GM23248 (cell line): Measurements from ENCODE around the gene KCNMB4. TPM values are rescaled to one million over a fixed set of nuclear protein-coding genes. Genes with fewer than 3 reads are reported as not detected.

Experiments used
- DNase-seq: peaks from one replicate; pipeline ENCODE4 v3.0.0-alpha.2; 2015
- H2AFZ ChIP-seq: fragments of 200-600 bp; sonication (generic); 2 replicates; pipeline ENCODE4 v1.6.1; 2016; ENCODE audit warnings: antibody characterized with exemption
- H3F3A ChIP-seq: fragments of 200-600 bp; sonication (generic); 2 replicates; pipeline ENCODE4 v1.6.1; 2016; ENCODE audit warnings: mild to moderate bottlenecking, antibody characterized with exemption, mixed run types; ENCODE audit not compliant: insufficient read depth
- H3K27ac ChIP-seq: fragments of 200-600 bp; sonication (generic); 2 replicates; pipeline ENCODE4 v1.5.1; 2016; ENCODE audit warnings: mild to moderate bottlenecking
- H3K27me3 ChIP-seq: fragments of 200-600 bp; sonication (generic); replicated peaks from 2 replicates; pipeline ENCODE4 v1.6.1; 2016; ENCODE audit warnings: mild to moderate bottlenecking; ENCODE audit not compliant: insufficient read depth
- H3K36me3 ChIP-seq: fragments of 200-600 bp; sonication (generic); 2 replicates; pipeline ENCODE4 v1.6.1; 2016; ENCODE audit warnings: low read depth, mild to moderate bottlenecking
- H3K4me1 ChIP-seq: fragments of 200-600 bp; sonication (generic); 2 replicates; pipeline ENCODE4 v1.6.1; 2016; ENCODE audit warnings: mild to moderate bottlenecking; ENCODE audit not compliant: insufficient read depth
- H3K4me2 ChIP-seq: fragments of 200-600 bp; sonication (generic); one replicate; pipeline ENCODE4 v1.6.1; 2016; ENCODE audit warnings: mild to moderate bottlenecking; ENCODE audit not compliant: unreplicated experiment
- H3K4me3 ChIP-seq: fragments of 200-600 bp; sonication (generic); 2 replicates; pipeline ENCODE4 v1.5.1; 2016; ENCODE audit warnings: mild to moderate bottlenecking
- H3K79me2 ChIP-seq: fragments of 200-600 bp; sonication (generic); 2 replicates; pipeline ENCODE4 v1.6.1; 2016; ENCODE audit warnings: mild to moderate bottlenecking; ENCODE audit not compliant: insufficient read depth
- H3K9ac ChIP-seq: fragments of 200-600 bp; sonication (generic); 2 replicates; pipeline ENCODE4 v1.6.1; 2016; ENCODE audit warnings: mild to moderate bottlenecking
- H3K9me2 ChIP-seq: fragments of 200-600 bp; sonication (generic); 2 replicates; pipeline ENCODE4 v1.6.1; 2016; ENCODE audit warnings: mixed run types, mild to moderate bottlenecking, moderate library complexity; ENCODE audit not compliant: insufficient read depth
- H3K9me3 ChIP-seq: fragments of 200-600 bp; sonication (generic); one replicate; pipeline ENCODE4 v1.6.1; 2017; ENCODE audit warnings: low read depth
- H4K20me1 ChIP-seq: fragments of 200-600 bp; sonication (generic); 2 replicates; pipeline ENCODE4 v1.6.0; 2016; ENCODE audit not compliant: insufficient read depth
- EZH2 ChIP-seq: fragments of 200-600 bp; sonication (generic); IDR thresholded peaks from 2 replicates; pipeline ENCODE4 v1.6.1; 2018; ENCODE audit warnings: antibody characterized with exemption, mild to moderate bottlenecking; ENCODE audit not compliant: insufficient read depth, poor library complexity, severe bottlenecking
- EZH2phosphoT487 ChIP-seq: fragments of 200-600 bp; sonication (generic); IDR thresholded peaks from 2 replicates; pipeline ENCODE4 v1.6.1; 2018; ENCODE audit warnings: antibody characterized with exemption, moderate library complexity, mild to moderate bottlenecking, low read depth; ENCODE audit not compliant: insufficient read depth
- WGBS, 2 experiments: methylation state at CpG; one replicate each; pipeline ENCODE4 v1.1.6; 2015 to 2017; ENCODE audit warnings: low lambda C conversion rate in 2 of 2, low coverage in 1 of 2; ENCODE audit errors: missing lambda C conversion rate in 2 of 2; 5-methylcytosine and 5-hydroxymethylcytosine counted together
- in situ Hi-C: fragments of 300-500 bp; cut with MboI; formaldehyde crosslinking; loops from 2 replicates; pipeline ENCODE4 v1.15.0; 2020
- polyA plus RNA-seq: library from polyadenylated mRNA; unstranded; fragments of >200 nt; fragmentation: Nextera tagmentation; extraction: Ambion mirVana; gene quantifications from 2 replicates; pipeline ENCODE4 v1.2.1, GENCODE V29; 2016
- total RNA-seq: library from RNA; depleted of rRNA; stranded (reverse); fragments of >200 nt; shearing (Covaris generic); gene quantifications from 2 replicates; pipeline ENCODE4 v1.2.3, GENCODE V29; 2014

Gene KCNMB4
- total and polyA plus RNA-seq, 2 experiments from 2014 or later = 1.7 to 2.7 TPM

DNA sequence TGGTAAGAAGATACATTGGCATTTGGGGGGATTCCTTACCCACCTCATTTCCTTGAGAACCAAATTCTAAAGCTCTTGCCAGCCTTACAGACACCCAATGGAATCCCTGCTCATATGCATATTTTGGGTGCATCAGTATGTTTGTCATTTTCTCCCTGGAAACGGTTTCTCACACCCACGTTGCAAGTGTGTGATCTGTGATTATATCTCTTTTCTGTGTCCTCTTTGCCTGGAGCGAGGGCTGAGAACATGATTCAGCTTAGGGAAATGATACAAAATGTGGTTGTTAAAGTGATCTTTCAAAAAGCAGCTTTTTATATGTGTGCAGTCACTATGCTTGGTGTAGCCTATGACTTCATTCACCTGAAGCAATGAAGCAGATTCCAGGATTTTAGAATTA is 52.0 kb downstream of the KCNMB4 start:
- in situ Hi-C loops = no loop called here
- H3K27ac ChIP-seq = peak overlapping the region; percentile 70
- peak; percentile 91 for DNase-seq

DNA sequence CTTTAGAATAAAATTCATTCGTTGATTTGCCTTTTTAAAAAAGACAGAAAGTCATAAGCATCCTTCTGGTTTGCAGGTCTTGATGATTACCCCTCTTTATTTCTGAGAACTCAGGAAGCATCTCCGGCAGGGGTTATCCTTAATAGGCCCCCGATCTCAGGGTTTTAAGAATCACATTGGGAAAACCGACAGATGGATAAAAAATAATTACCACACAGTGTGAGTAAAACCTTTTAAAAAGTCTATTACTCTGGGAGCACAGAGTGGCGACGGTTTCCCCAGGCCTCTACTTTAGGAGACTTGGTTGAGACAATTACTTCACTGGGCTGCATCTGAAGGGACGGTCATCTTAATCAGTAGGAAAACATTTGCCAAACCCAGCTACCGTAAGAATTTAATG is 56.5 kb downstream of the KCNMB4 start:
- Histone ChIP-seq H3K4me2 (no peak overlapping the region), H3K4me1 (peaks cover 32% of the 10 kb centered on the region), H3K27me3 (no peaks in the 10 kb centered on the region), H3K9me2 (no peaks in the 10 kb centered on the region), H3K27ac (no peak overlapping the region), H3K9me3 (no peaks in the 10 kb centered on the region), H3F3A (peaks cover 11% of the 10 kb centered on the region), H4K20me1 (no peaks in the 10 kb centered on the region), H2AFZ (no peak overlapping the region), H3K79me2 (no peaks in the 10 kb centered on the region), H3K4me3 (no peak overlapping the region), H3K36me3 (no peaks in the 10 kb centered on the region), H3K9ac (no peak overlapping the region)
- no peak for TF ChIP-seq EZH2phosphoT487
- no peak for TF ChIP-seq EZH2
- no peak for DNase-seq
- in situ Hi-C loops = no loop called here
- WGBS, 2 experiments = 75 to 78% methylated on average over 8 of the region's 8 CpGs

More for the DNA sequence above, 52.0 kb downstream of the KCNMB4 start:
- H3K9ac ChIP-seq = peak overlapping the region; percentile 46
- no peak overlapping the region for H3K4me3 ChIP-seq
- H3K36me3 ChIP-seq = no peaks in the 10 kb centered on the region
- H3K9me2 ChIP-seq = no peaks in the 10 kb centered on the region
- H3K27me3 ChIP-seq = no peaks in the 10 kb centered on the region
- H4K20me1 ChIP-seq = no peaks in the 10 kb centered on the region
- peaks cover 24% of the 10 kb centered on the region for H3K4me1 ChIP-seq
- peak overlapping the region; percentile 49 for H3K4me2 ChIP-seq
- 15 to 31% methylated on average over 3 of the region's 3 CpGs for WGBS, 2 experiments
- H2AFZ ChIP-seq = no peak overlapping the region
- TF ChIP-seq EZH2phosphoT487 (no peak), EZH2 (no peak)
- no peaks in the 10 kb centered on the region for H3K9me3 ChIP-seq
- peaks cover 11% of the 10 kb centered on the region for H3F3A ChIP-seq
- H3K79me2 ChIP-seq = no peaks in the 10 kb centered on the region

DNA sequence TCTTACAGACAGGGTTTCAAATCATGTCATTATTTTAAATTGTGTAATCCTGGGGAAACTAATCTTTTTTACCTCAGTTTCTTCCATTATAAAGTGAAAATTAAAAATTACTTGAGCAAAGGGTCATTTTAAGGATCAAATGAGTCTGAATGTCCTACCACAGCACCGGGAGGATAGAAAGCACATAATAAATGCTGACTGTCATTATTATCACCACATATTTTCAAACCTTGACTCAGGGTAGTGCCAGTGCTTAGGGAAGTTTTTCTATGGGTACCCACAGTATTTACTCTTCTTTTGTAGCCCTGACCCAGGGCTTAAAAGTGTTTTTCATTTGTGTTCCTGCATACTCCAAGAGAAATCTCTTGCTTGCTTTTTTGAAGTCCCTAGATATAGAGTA is 60.5 kb downstream of the KCNMB4 start:
- Histone ChIP-seq H3F3A (no peaks in the 10 kb centered on the region), H3K4me2 (no peak overlapping the region), H3K9ac (no peak overlapping the region), H3K27ac (no peak overlapping the region), H3K9me3 (no peaks in the 10 kb centered on the region), H2AFZ (no peak overlapping the region), H3K9me2 (no peaks in the 10 kb centered on the region), H3K4me3 (no peak overlapping the region), H3K79me2 (no peaks in the 10 kb centered on the region), H4K20me1 (no peaks in the 10 kb centered on the region), H3K36me3 (no peaks in the 10 kb centered on the region), H3K4me1 (peaks cover 21% of the 10 kb centered on the region), H3K27me3 (no peaks in the 10 kb centered on the region)
- in situ Hi-C loops = no loop called here
- 11 to 20% methylated on average over 1 of the region's 1 CpG for WGBS, 2 experiments
- TF ChIP-seq EZH2 = no peak
- no peak for DNase-seq

DNA sequence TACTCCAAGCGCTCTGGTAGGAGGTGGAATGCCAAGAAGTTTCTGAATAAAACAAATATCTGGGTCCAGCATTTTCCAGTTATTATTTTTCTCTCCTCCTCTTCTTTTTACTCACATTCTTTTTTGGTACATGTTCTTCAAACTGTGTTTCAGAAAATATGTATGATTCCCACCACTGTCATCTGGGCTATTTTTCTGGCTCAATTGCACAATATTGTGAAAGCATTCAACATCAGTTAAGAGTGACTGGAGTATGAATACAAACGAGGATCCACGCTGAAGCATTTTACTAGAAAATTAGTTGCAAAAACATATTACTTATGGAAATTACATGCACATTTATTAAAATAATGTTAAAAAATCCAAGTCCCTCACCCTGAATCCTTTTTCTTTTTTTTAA is 61.5 kb downstream of the KCNMB4 start:
- Histone ChIP-seq H3K27me3 (no peaks in the 10 kb centered on the region), H2AFZ (no peak overlapping the region; the same call in 1 of the 2 replicates), H3K4me1 (peaks cover 14% of the 10 kb centered on the region), H3K27ac (peak overlapping the region; percentile 13; the same call in 1 of the 2 replicates), H3K4me2 (peak overlapping the region; percentile 5), H4K20me1 (no peaks in the 10 kb centered on the region), H3K4me3 (no peak overlapping the region), H3K9ac (no peak overlapping the region), H3F3A (no peaks in the 10 kb centered on the region), H3K9me3 (no peaks in the 10 kb centered on the region), H3K9me2 (no peaks in the 10 kb centered on the region), H3K79me2 (no peaks in the 10 kb centered on the region), H3K36me3 (no peaks in the 10 kb centered on the region)
- peak; percentile 73 for DNase-seq
- 26 to 32% methylated on average over 3 of the region's 3 CpGs for WGBS, 2 experiments
- no peak for TF ChIP-seq EZH2phosphoT487
- TF ChIP-seq EZH2 = no peak
- in situ Hi-C loops = no loop called here

DNA sequence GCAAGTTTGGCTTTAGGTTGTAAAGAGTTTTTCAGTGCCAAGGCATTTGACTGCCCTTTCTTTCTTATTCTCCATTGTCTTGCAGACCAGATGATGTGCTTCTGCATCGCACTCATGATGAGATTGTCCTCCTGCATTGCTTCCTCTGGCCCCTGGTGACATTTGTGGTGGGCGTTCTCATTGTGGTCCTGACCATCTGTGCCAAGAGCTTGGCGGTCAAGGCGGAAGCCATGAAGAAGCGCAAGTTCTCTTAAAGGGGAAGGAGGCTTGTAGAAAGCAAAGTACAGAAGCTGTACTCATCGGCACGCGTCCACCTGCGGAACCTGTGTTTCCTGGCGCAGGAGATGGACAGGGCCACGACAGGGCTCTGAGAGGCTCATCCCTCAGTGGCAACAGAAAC is 64.3 kb downstream of the KCNMB4 start:
- no peak overlapping the region for H3K9ac ChIP-seq
- H3K4me2 ChIP-seq = no peak overlapping the region
- no peak overlapping the region for H3K27ac ChIP-seq
- H3K9me2 ChIP-seq = no peaks in the 10 kb centered on the region
- H3K36me3 ChIP-seq = no peaks in the 10 kb centered on the region
- H2AFZ ChIP-seq = no peak overlapping the region
- in situ Hi-C loops = no loop called here
- no peaks in the 10 kb centered on the region for H3F3A ChIP-seq
- H3K4me3 ChIP-seq = no peak overlapping the region
- 83 to 87% methylated on average over 11 of the region's 11 CpGs for WGBS, 2 experiments
- H3K79me2 ChIP-seq = no peaks in the 10 kb centered on the region
- TF ChIP-seq EZH2 (no peak), EZH2phosphoT487 (no peak)
- no peaks in the 10 kb centered on the region for H3K27me3 ChIP-seq
- no peak for DNase-seq
- H4K20me1 ChIP-seq = no peaks in the 10 kb centered on the region
- H3K9me3 ChIP-seq = no peaks in the 10 kb centered on the region
- H3K4me1 ChIP-seq = peaks cover 18% of the 10 kb centered on the region
